Kidney glomerular epithelial cell (primary cell): ENCODE results near the gene HIPK1.

Experiments
- DNase-seq: peaks from one replicate; lab custom pipeline; 2025; lab: John Stamatoyannopoulos, UW

Gene HIPK1

GRCh38 chr1:113913887-113914664, 15.0 kb upstream of the HIPK1 start:
- DNase-seq = no peak

DNA sequence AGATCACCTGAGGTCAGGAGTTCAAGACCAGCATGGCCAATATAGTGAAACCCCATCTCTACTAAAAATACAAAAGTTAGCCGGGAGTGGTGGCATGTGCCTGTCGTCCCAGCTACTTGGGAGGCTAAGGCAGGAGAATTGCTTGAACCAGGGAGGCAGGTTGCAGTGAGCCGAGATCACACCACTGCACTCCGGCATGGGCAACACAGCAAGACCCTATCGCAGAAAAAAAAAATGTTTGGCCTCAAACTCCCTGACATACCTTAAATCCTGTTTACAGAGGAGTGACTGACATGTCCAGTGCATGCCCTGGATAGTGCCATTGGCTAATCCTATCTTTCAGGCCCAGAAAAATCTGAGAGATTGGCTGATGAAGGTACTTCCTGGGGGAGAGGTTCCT, 12.2 kb upstream of the HIPK1 start:
- DNase-seq = no peak

GRCh38 chr1:113917400-113918082, 11.6 kb upstream of the HIPK1 start:
- no peak for DNase-seq

DNA sequence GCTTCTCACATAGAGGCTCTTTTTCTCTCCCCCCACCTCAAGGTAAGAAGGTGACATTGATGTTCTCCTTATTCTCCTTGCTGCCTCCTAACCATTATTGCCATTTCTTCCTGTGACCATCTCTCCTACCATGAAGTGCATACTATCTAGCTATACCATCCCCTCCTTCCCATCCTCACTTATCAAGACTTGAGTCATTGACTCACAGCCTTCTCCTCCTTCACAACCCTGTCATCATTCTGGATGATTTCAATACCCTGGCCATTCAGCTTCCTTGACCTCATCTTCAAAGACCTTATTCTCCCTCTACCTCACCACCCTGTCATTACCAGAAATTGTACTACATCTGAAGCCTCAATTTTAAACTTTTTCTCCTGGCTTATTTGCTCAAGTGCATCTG, 10.9 kb upstream of the HIPK1 start:
- no peak for DNase-seq

- DNase-seq = no peak
Measured at GRCh38 chr1:113922957-113923356, 6.2 kb upstream of the HIPK1 start.

GRCh38 chr1:113924473-113924872, 4.7 kb upstream of the HIPK1 start:
- DNase-seq = no peak

DNA sequence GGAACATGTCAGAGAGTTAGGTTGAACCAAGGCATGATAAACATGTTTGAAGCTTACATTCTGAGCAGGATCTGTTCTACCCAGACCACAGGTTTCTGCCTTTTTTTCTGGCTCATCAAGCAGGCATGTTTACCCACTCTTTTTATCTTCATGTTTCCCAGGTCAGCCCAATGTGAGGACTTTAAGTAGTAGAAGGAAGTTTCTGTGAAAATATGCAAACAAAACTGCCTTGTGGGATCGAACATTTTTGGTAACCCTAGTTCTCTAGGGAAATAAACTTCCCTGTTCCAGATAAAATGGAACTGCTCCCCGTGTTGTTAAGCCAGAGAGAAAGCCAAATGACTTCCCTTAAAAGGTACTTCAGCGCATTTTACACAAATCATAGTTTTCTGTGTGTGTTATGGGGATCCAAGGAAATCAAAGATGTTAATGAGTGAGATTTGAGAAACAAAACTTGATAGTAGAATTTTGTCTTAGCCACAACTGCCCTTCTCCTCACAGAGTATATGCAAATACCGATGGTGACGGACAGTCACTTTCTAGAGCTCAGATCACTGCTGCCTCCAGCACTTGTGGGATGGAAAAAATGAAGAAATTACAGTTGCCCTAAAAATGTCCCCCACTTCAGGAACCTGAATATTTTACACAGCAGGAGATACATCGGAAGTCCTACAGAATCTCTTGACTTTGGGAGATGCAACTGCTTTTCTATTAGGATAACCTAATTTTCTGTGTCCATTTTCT, 765 bp upstream of the HIPK1 start:
- peak; percentile 38 for DNase-seq

GRCh38 chr1:113929750-113930498, 800 bp downstream of the HIPK1 start:
- DNase-seq = peak; percentile 56

GRCh38 chr1:113930499-113931161, 1.5 kb downstream of the HIPK1 start:
- peak; percentile 56 for DNase-seq

DNA sequence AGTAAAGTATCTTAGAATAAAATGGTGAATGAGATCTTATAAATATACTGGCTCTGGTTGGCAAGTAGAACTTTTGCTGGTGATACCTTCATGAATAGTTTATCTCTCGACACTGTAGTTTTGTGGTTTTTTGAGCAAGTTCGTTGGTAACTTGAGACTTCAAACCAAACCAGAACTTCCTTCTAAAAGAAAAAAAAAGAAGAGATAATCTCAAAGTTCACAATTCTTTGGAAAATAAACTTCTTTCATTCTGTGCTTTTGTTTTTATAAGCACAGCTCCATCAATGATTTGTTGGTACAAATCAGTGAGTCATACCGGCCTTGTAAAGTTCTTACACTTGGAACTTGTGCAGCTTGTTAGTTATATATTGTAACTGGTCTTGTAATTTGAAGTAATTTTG, 2.3 kb downstream of the HIPK1 start:
- no peak for DNase-seq

- DNase-seq = no peak
Measured at GRCh38 chr1:113934006-113934405, 4.9 kb downstream of the HIPK1 start.

DNA sequence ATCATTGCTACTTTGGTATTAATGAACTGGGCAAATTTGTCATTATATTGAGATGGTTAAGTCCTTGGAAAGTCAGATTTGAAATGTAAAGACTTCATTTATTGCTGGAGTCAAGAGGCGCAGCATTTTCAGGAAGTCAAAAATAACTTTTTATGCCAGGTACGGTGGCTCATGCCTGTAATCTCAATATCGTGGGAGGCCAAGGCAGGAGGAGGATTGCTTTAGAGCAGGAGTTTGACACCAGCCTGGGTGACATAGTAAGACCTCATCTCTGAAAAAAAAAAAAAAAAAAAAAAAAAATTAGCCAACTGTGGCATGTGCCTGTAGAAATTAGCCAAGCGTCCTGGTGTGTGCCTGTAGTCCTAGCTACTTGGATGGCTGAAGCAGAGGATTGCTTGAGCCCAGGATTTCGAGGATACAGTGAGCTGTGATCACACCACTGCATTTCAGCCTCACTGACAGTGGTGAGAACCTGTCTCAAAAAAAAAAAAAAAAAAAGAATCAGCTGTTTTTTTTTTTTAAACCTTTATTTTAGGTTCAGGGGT, 5.5 kb downstream of the HIPK1 start:
- DNase-seq = no peak

DNA sequence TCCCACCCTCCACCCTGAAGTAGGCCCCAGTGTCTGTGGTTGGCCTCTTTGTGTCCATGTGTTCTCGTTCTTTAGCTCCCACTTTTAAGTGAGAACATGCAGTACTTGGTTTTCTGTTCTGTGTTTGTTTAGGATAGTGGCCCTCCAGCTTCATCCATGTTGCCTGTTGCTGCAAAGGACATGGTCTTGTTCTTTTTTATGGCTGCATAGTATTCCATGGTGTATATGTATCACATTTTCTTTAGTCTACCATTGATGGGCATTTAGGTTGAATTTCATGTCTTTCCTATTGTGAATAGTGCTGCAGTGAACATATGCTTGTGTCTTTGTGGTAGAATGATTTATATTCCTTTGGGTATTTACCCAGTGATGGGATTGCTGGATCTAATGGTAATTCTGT, 6.1 kb downstream of the HIPK1 start:
- DNase-seq = no peak

- no peak for DNase-seq
Measured at GRCh38 chr1:113935970-113936369, 6.8 kb downstream of the HIPK1 start.

- no peak for DNase-seq
Measured at GRCh38 chr1:113937146-113937545, 8.0 kb downstream of the HIPK1 start.

DNA sequence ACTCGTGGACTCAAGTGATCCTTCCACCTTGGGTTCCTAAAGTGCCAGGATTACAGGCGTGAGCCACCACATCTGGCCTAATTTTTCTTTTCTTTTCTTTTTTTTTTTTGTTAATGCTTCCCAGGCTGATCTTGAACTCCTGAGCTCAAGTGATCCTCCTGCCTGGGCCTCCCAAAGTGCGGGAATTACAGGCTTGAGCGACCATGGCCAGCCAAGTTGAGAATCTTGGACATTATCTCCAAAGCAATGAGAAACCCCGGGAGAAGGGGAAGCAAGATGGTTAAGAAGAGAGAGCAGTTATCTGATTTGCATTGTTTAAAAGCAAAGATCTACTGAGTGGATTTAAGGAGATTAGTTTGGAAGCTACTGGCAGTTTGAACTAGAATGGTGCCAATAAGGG, 9.1 kb downstream of the HIPK1 start:
- DNase-seq = no peak

DNA sequence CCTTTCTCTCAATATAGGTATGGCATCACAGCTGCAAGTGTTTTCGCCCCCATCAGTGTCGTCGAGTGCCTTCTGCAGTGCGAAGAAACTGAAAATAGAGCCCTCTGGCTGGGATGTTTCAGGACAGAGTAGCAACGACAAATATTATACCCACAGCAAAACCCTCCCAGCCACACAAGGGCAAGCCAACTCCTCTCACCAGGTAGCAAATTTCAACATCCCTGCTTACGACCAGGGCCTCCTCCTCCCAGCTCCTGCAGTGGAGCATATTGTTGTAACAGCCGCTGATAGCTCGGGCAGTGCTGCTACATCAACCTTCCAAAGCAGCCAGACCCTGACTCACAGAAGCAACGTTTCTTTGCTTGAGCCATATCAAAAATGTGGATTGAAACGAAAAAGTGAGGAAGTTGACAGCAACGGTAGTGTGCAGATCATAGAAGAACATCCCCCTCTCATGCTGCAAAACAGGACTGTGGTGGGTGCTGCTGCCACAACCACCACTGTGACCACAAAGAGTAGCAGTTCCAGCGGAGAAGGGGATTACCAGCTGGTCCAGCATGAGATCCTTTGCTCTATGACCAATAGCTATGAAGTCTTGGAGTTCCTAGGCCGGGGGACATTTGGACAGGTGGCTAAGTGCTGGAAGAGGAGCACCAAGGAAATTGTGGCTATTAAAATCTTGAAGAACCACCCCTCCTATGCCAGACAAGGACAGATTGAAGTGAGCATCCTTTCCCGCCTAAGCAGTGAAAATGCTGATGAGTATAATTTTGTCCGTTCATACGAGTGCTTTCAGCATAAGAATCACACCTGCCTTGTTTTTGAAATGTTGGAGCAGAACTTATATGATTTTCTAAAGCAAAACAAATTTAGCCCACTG, 11.5 kb downstream of the HIPK1 start:
- no peak for DNase-seq

GRCh38 chr1:113941245-113941559, 12.1 kb downstream of the HIPK1 start:
- DNase-seq = no peak

- DNase-seq = no peak
Measured at GRCh38 chr1:113942527-113942926, 13.4 kb downstream of the HIPK1 start.

GRCh38 chr1:113943028-113943811, 14.1 kb downstream of the HIPK1 start:
- no peak for DNase-seq
